Liver (tissue), 10 donors: Measurements from ENCODE around the gene GATM. TPM values are rescaled to one million over a fixed set of nuclear protein-coding genes. Genes with fewer than 3 reads are reported as not detected.
"Not testable (repeated sequence)": the region's sequence is repeated elsewhere in the genome, so short reads cannot be mapped to it uniquely, and the experiment has no call there.

ENCODE experiments used
- DNase-seq: peaks from one replicate; pipeline ENCODE4 v3.0.0-alpha.2; 2017; ENCODE audit warnings: low spot score
- H3K27ac ChIP-seq, 2 donors: one replicate each; pipeline ENCODE4 v1.7.0; 2013; ENCODE audit warnings: inconsistent platforms in 2 of 2, low read length in 2 of 2, control low read depth in 1 of 2, low read depth in 1 of 2, mild to moderate bottlenecking in 1 of 2
- H3K27me3 ChIP-seq, 4 donors: one replicate each; pipeline versions ENCODE4 v1.6.1 to v1.7.0; 2013; ENCODE audit warnings: low read length in 3 of 4, inconsistent platforms in 1 of 4, mild to moderate bottlenecking in 1 of 4, moderate library complexity in 1 of 4; ENCODE audit not compliant: control insufficient read depth in 4 of 4, insufficient read depth in 4 of 4
- H3K36me3 ChIP-seq, 4 donors: one replicate each; pipeline versions ENCODE4 v1.6.1 to v1.7.0; 2013; ENCODE audit warnings: low read length in 3 of 4, mild to moderate bottlenecking in 3 of 4, low read depth in 1 of 4, moderate library complexity in 1 of 4; ENCODE audit not compliant: control insufficient read depth in 4 of 4, insufficient read depth in 3 of 4
- H3K4me1 ChIP-seq, 4 donors: one replicate each; pipeline versions ENCODE4 v1.6.1 to v1.7.0; 2013; ENCODE audit warnings: low read length in 3 of 4, mild to moderate bottlenecking in 3 of 4, moderate library complexity in 1 of 4; ENCODE audit not compliant: control insufficient read depth in 4 of 4, insufficient read depth in 4 of 4
- H3K4me3 ChIP-seq, 3 donors: one replicate each; pipeline versions ENCODE4 v1.6.1 to v1.7.0; 2013; ENCODE audit warnings: low read length in 3 of 3, control low read depth in 1 of 3, low read depth in 1 of 3, mild to moderate bottlenecking in 1 of 3
- H3K9ac ChIP-seq, 2 donors: one replicate each; pipeline ENCODE4 v1.7.0; 2013; ENCODE audit warnings: low read length in 2 of 2, mild to moderate bottlenecking in 2 of 2, moderate library complexity in 2 of 2, control low read depth in 1 of 2, low read depth in 1 of 2
- H3K9me3 ChIP-seq, 4 donors: one replicate each; pipeline versions ENCODE4 v1.6.1 to v1.7.0; 2013; ENCODE audit warnings: low read length in 3 of 4; ENCODE audit not compliant: control insufficient read depth in 4 of 4
- EGR1 ChIP-seq, 2 donors: IDR thresholded peaks; 2 replicates each; pipeline ENCODE4 v1.6.1; 2016 to 2018; ENCODE audit warnings: antibody characterized with exemption in 2 of 2, low read depth in 2 of 2
- FOXA1 ChIP-seq: IDR thresholded peaks from 2 replicates; pipeline ENCODE4 v1.6.1; 2016; ENCODE audit warnings: antibody characterized with exemption
- FOXA2 ChIP-seq: IDR thresholded peaks from 2 replicates; pipeline ENCODE4 v1.6.1; 2016; ENCODE audit warnings: antibody characterized with exemption
- GABPA ChIP-seq, 2 donors: IDR thresholded peaks in 1 of 2; conservative IDR thresholded peaks in 1 of 2; 2 replicates each; pipeline ENCODE4 v1.6.1; 2016; ENCODE audit warnings: antibody characterized with exemption in 2 of 2, mild to moderate bottlenecking in 1 of 2, moderate library complexity in 1 of 2
- HNF4G ChIP-seq: IDR thresholded peaks from 2 replicates; pipeline ENCODE4 v1.6.1; 2016; ENCODE audit warnings: antibody characterized with exemption
- NR2F2 ChIP-seq: IDR thresholded peaks from 2 replicates; pipeline ENCODE4 v1.6.1; 2016; ENCODE audit warnings: antibody characterized with exemption
- RAD21 ChIP-seq, 2 donors: IDR thresholded peaks; 2 replicates each; pipeline ENCODE4 v1.6.1; 2016; ENCODE audit warnings: antibody characterized with exemption in 2 of 2, mild to moderate bottlenecking in 2 of 2
- RXRA ChIP-seq, 2 donors: IDR thresholded peaks; 2 replicates each; pipeline ENCODE4 v1.6.1; 2017 to 2018; ENCODE audit warnings: antibody characterized with exemption in 2 of 2, mild to moderate bottlenecking in 1 of 2
- SP1 ChIP-seq: IDR thresholded peaks from 2 replicates; pipeline ENCODE4 v1.6.1; 2018; ENCODE audit warnings: antibody characterized with exemption, mild to moderate bottlenecking
- TAF1 ChIP-seq: conservative IDR thresholded peaks from 2 replicates; pipeline ENCODE4 v1.6.1; 2016; ENCODE audit warnings: antibody characterized with exemption, mild to moderate bottlenecking
- YY1 ChIP-seq: IDR thresholded peaks from 2 replicates; pipeline ENCODE4 v1.6.1; 2016; ENCODE audit warnings: antibody characterized with exemption, mild to moderate bottlenecking
- WGBS: extraction: QIAGEN DNeasy Blood & Tissue Kit; methylation state at CpG from one replicate; pipeline ENCODE4 v1.1.7; 2013; 5-methylcytosine and 5-hydroxymethylcytosine counted together
- polyA plus RNA-seq, 2 donors: library from polyadenylated mRNA; stranded (reverse) in 1 of 2; unstranded in 1 of 2; fragments of 200-250 nt in 1 of 2; fragments of >200 nt in 1 of 2; fragmentation: Nextera tagmentation in 1 of 2; extraction: Ambion mirVana in 1 of 2; gene quantifications; one replicate each; pipeline versions ENCODE4 v1.2.1 to v1.2.3, GENCODE V29; 2013 to 2015
- small RNA-seq: library from RNA; depleted of rRNA; stranded (forward); fragments of <200 nt; gene quantifications from one replicate; pipeline ENCODE3, GENCODE V24; 2014
- total RNA-seq, 2 donors: library from RNA; depleted of rRNA; stranded (reverse); fragments of >200 nt; gene quantifications; one replicate each; pipeline ENCODE4 v1.2.3, GENCODE V29; 2014
- TF ChIP-seq, protein P1 (sequence below): IDR thresholded peaks from 2 replicates; pipeline ENCODE4 v1.6.1; 2016; ENCODE audit warnings: antibody characterized with exemption
- TF ChIP-seq, protein P2 (sequence below): IDR thresholded peaks from 2 replicates; pipeline ENCODE4 v1.6.1; 2016; ENCODE audit warnings: antibody characterized with exemption
- TF ChIP-seq, protein P3 (sequence below): IDR thresholded peaks from 2 replicates; pipeline ENCODE4 v1.6.1; 2016; ENCODE audit warnings: antibody characterized with exemption, mild to moderate bottlenecking
- TF ChIP-seq, protein P4 (sequence below): fragments of 150-350 bp; IDR thresholded peaks from 2 replicates; pipeline ENCODE4 v1.5.1; 2017; ENCODE audit warnings: improper control_type of control experiment, low read depth, low read length; ENCODE audit not compliant: missing input control
- donor health status: healthy.
- donor health status: healthy.
- donor health status: healthy.
- donor health status: healthy.
- donor health status: healthy.

Gene GATM
- total and polyA plus RNA-seq, 4 donors: 401 to 1,079 (median 674) TPM

DNA sequence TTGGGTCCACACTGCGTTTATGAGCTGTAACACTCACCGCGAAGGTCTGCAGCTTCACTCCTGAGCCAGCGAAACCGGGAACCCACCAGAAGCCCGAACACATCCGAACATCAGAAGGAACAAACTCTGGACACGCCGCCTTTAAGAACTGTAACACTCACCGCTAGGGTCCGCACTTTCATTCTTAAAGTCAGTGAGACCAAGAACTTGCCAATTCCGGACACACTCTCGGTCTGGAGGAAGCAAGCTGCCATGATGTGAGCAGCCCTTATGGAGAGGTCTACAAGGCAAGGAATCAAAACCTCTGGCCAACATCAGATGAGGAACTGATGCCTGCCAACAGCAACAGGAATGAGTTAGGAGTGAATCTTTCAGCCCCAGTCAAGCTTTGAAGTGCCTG is 63.4 kb downstream of the GATM start:
- Histone ChIP-seq H3K27ac (no peak overlapping the region), H3K4me3 (no peak overlapping the region), H3K4me1 (peaks cover 0 to 11% (median 10%) of the 10 kb centered on the region in 4 donors), H3K36me3 (no peaks in the 10 kb centered on the region), H3K9ac (no peak overlapping the region), H3K9me3 (no peaks in the 10 kb centered on the region), H3K27me3 (no peaks in the 10 kb centered on the region)
- 77% methylated on average over 13 of the region's 13 CpGs for WGBS
- TF ChIP-seq, protein P1, sequence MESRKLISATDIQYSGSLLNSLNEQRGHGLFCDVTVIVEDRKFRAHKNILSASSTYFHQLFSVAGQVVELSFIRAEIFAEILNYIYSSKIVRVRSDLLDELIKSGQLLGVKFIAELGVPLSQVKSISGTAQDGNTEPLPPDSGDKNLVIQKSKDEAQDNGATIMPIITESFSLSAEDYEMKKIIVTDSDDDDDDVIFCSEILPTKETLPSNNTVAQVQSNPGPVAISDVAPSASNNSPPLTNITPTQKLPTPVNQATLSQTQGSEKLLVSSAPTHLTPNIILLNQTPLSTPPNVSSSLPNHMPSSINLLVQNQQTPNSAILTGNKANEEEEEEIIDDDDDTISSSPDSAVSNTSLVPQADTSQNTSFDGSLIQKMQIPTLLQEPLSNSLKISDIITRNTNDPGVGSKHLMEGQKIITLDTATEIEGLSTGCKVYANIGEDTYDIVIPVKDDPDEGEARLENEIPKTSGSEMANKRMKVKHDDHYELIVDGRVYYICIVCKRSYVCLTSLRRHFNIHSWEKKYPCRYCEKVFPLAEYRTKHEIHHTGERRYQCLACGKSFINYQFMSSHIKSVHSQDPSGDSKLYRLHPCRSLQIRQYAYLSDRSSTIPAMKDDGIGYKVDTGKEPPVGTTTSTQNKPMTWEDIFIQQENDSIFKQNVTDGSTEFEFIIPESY: no peak
- TF ChIP-seq TAF1 (no peak), GABPA (IDR thresholded peaks at IDR 0.05 in 1 of 2, conservative IDR thresholded peaks at IDR 0.05 in 1 of 2) (no peak), RAD21 (IDR thresholded peaks at IDR 0.05) (peak; percentile 41 to 65), EGR1 (IDR thresholded peaks at IDR 0.05; ENCODE audit: low read depth in 2 of 2) (no peak), YY1 (no peak), RXRA (IDR thresholded peaks at IDR 0.05) (no peak), HNF4G (no peak), NR2F2 (no peak), FOXA1 (no peak), FOXA2 (no peak), SP1 (no peak)
- TF ChIP-seq, protein P2, sequence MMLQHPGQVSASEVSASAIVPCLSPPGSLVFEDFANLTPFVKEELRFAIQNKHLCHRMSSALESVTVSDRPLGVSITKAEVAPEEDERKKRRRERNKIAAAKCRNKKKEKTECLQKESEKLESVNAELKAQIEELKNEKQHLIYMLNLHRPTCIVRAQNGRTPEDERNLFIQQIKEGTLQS: no peak
- TF ChIP-seq, protein P3, sequence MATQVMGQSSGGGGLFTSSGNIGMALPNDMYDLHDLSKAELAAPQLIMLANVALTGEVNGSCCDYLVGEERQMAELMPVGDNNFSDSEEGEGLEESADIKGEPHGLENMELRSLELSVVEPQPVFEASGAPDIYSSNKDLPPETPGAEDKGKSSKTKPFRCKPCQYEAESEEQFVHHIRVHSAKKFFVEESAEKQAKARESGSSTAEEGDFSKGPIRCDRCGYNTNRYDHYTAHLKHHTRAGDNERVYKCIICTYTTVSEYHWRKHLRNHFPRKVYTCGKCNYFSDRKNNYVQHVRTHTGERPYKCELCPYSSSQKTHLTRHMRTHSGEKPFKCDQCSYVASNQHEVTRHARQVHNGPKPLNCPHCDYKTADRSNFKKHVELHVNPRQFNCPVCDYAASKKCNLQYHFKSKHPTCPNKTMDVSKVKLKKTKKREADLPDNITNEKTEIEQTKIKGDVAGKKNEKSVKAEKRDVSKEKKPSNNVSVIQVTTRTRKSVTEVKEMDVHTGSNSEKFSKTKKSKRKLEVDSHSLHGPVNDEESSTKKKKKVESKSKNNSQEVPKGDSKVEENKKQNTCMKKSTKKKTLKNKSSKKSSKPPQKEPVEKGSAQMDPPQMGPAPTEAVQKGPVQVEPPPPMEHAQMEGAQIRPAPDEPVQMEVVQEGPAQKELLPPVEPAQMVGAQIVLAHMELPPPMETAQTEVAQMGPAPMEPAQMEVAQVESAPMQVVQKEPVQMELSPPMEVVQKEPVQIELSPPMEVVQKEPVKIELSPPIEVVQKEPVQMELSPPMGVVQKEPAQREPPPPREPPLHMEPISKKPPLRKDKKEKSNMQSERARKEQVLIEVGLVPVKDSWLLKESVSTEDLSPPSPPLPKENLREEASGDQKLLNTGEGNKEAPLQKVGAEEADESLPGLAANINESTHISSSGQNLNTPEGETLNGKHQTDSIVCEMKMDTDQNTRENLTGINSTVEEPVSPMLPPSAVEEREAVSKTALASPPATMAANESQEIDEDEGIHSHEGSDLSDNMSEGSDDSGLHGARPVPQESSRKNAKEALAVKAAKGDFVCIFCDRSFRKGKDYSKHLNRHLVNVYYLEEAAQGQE: no peak
- TF ChIP-seq, protein P4, sequence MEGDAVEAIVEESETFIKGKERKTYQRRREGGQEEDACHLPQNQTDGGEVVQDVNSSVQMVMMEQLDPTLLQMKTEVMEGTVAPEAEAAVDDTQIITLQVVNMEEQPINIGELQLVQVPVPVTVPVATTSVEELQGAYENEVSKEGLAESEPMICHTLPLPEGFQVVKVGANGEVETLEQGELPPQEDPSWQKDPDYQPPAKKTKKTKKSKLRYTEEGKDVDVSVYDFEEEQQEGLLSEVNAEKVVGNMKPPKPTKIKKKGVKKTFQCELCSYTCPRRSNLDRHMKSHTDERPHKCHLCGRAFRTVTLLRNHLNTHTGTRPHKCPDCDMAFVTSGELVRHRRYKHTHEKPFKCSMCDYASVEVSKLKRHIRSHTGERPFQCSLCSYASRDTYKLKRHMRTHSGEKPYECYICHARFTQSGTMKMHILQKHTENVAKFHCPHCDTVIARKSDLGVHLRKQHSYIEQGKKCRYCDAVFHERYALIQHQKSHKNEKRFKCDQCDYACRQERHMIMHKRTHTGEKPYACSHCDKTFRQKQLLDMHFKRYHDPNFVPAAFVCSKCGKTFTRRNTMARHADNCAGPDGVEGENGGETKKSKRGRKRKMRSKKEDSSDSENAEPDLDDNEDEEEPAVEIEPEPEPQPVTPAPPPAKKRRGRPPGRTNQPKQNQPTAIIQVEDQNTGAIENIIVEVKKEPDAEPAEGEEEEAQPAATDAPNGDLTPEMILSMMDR: peak; percentile 13
- no peak for DNase-seq

DNA sequence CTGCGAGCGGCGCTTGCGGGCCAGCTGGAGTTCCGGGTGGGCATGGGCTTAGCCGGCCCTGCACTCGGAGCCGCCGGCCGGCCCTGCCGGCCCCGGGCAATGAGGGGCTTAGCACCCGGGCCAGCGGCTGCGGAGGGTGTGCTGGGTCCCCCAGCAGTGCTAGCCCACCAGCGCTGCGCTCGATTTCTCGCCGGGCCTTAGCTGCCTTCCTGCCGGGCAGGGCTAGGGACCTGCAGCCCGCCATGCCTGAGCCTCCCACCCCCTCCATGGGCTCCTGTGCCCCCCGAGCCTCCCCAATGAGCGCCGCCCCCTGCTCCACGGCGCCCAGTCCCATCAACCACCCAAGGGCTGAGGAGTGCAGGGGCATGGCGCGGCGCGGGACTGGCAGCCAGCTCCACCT is 64.2 kb downstream of the GATM start:
- 96% methylated on average over 31 of the region's 31 CpGs for WGBS
- not testable (repeated sequence) for H3K9ac ChIP-seq, H3K4me3 ChIP-seq, H3K27me3 ChIP-seq, H3K9me3 ChIP-seq, H3K27ac ChIP-seq, DNase-seq, H3K36me3 ChIP-seq
- H3K4me1 ChIP-seq: peaks cover 0 to 11% (median 10%) of the 10 kb centered on the region in 4 donors

Small RNA genes within 50 kb of the gene (small RNA-seq; reads per million reads assigned to genes)
- 0.07 reads per million for gene RNU6-953P

Other genes with a start within 250 kb of the GATM start
- gene DUOXA1, start 248.7 kb downstream of the GATM start, total RNA-seq: not detected
- under 1 TPM in 1 of 2 donors, not detected in 1; 0.02 TPM for gene DUOXA1, start 248.7 kb downstream of the GATM start, polyA plus RNA-seq
- gene DUOX1, start 248.6 kb downstream of the GATM start, total RNA-seq: under 1 TPM in 1 of 2 donors, not detected in 1; 0.08 TPM
- gene DUOX1, start 248.6 kb downstream of the GATM start, polyA plus RNA-seq: under 1 TPM; 0.02 to 0.94 TPM
- 10 to 100 TPM in 1 of 2 donors, 1 to 10 TPM in 1; 5.0 to 15.2 TPM for gene SHF, start 190.6 kb downstream of the GATM start, total RNA-seq
- gene SHF, start 190.6 kb downstream of the GATM start, polyA plus RNA-seq: 10 to 100 TPM in 1 of 2 donors, 1 to 10 TPM in 1; 4.7 to 15.7 TPM
- gene SLC28A2, start 126.3 kb downstream of the GATM start, total RNA-seq: under 1 TPM; under 0.01 to 0.19 TPM
- under 1 TPM in 1 of 2 donors, not detected in 1; 0.02 TPM for gene SLC28A2, start 126.3 kb downstream of the GATM start, polyA plus RNA-seq
- gene SLC30A4, start 144.2 kb upstream of the GATM start, total RNA-seq: 1 to 10 TPM; 2.7 to 5.6 TPM
- 1 to 10 TPM in 1 of 2 donors, under 1 TPM in 1; 0.69 to 2.7 TPM for gene SLC30A4, start 144.2 kb upstream of the GATM start, polyA plus RNA-seq
- 10 to 100 TPM; 26.6 to 37.0 TPM for gene BLOC1S6, start 208.8 kb upstream of the GATM start, total RNA-seq
- 10 to 100 TPM; 13.3 to 16.4 TPM for gene BLOC1S6, start 208.8 kb upstream of the GATM start, polyA plus RNA-seq